Astrocyte (in vitro differentiated cells and primary cell): Measurements from ENCODE around the gene DUSP10. TPM values are rescaled to one million over a fixed set of nuclear protein-coding genes. Genes with fewer than 3 reads are reported as not detected.

Experiments used
- DNase-seq: peaks from one replicate; pipeline ENCODE4 v3.0.0-alpha.2; 2010; ENCODE audit warnings: low read depth
- FAIRE-seq: peaks from 2 replicates; lab custom pipeline; 2011; peaks lifted over from hg19 to GRCh38; lab: Jason Lieb, UNC
- H2AFZ ChIP-seq: 2 replicates; pipeline ENCODE4 v1.6.0; 2012; ENCODE audit warnings: low read depth, low read length, inconsistent platforms
- H3K27ac ChIP-seq: 2 replicates; pipeline ENCODE4 v1.5.1; 2011; ENCODE audit warnings: low read depth, low read length, inconsistent platforms
- H3K27me3 ChIP-seq: 2 replicates; pipeline ENCODE4 v1.6.0; 2011; ENCODE audit warnings: low read length, inconsistent platforms; ENCODE audit not compliant: insufficient read depth
- H3K36me3 ChIP-seq: 2 replicates; pipeline ENCODE4 v1.5.1; 2011; ENCODE audit warnings: low read length, inconsistent platforms; ENCODE audit not compliant: insufficient read depth
- H3K4me1 ChIP-seq: 2 replicates; pipeline ENCODE4 v1.5.1; 2011; ENCODE audit warnings: low read length, inconsistent platforms; ENCODE audit not compliant: insufficient read depth
- H3K4me2 ChIP-seq: 2 replicates; pipeline ENCODE4 v1.6.0; 2012; ENCODE audit warnings: low read length, inconsistent platforms
- H3K4me3 ChIP-seq: 2 replicates; pipeline ENCODE4 v1.5.1; 2011; ENCODE audit warnings: low read depth, mild to moderate bottlenecking, low read length, inconsistent platforms; ENCODE audit not compliant: insufficient read depth
- H3K79me2 ChIP-seq: 2 replicates; pipeline ENCODE4 v1.6.0; 2012; ENCODE audit warnings: mild to moderate bottlenecking, low read length, inconsistent platforms; ENCODE audit not compliant: insufficient read depth
- H3K9ac ChIP-seq: 2 replicates; pipeline ENCODE4 v1.6.0; 2012; ENCODE audit warnings: mild to moderate bottlenecking, low read length, inconsistent platforms
- H3K9me3 ChIP-seq: 2 replicates; pipeline ENCODE4 v1.5.1; 2012; ENCODE audit warnings: low read depth, mild to moderate bottlenecking, low read length, inconsistent platforms; ENCODE audit not compliant: insufficient read depth
- H4K20me1 ChIP-seq: 2 replicates; pipeline ENCODE4 v1.6.0; 2012; ENCODE audit warnings: low read length, inconsistent platforms; ENCODE audit not compliant: insufficient read depth
- H3K27ac Mint-ChIP-seq: one replicate; pipeline ENCODE4 v1.8.0; 2021; ENCODE audit warnings: mild to moderate bottlenecking, mixed read lengths; ENCODE audit not compliant: unreplicated experiment
- H3K27me3 Mint-ChIP-seq: one replicate; pipeline ENCODE4 v1.8.0; 2021; ENCODE audit warnings: low read depth, mixed read lengths; ENCODE audit not compliant: unreplicated experiment
- H3K36me3 Mint-ChIP-seq: one replicate; pipeline ENCODE4 v1.8.0; 2021; ENCODE audit warnings: low read depth, mixed read lengths; ENCODE audit not compliant: unreplicated experiment
- H3K4me1 Mint-ChIP-seq: one replicate; pipeline ENCODE4 v1.8.0; 2021; ENCODE audit warnings: low read depth, mixed read lengths; ENCODE audit not compliant: unreplicated experiment
- H3K4me3 Mint-ChIP-seq: one replicate; pipeline ENCODE4 v1.8.0; 2021; ENCODE audit warnings: mild to moderate bottlenecking, moderate library complexity, mixed read lengths; ENCODE audit not compliant: unreplicated experiment
- H3K9me3 Mint-ChIP-seq: one replicate; pipeline ENCODE4 v1.8.0; 2021; ENCODE audit warnings: mild to moderate bottlenecking, mixed read lengths; ENCODE audit not compliant: unreplicated experiment
- CTCF ChIP-seq: IDR thresholded peaks from 2 replicates; pipeline ENCODE4 v1.5.1; 2011; ENCODE audit warnings: low read depth, mild to moderate bottlenecking, inconsistent platforms, low read length, moderate library complexity; ENCODE audit not compliant: insufficient read depth
- EZH2 ChIP-seq: IDR thresholded peaks from 2 replicates; pipeline ENCODE4 v1.6.1; 2012; ENCODE audit warnings: mild to moderate bottlenecking, low read length, inconsistent platforms; ENCODE audit not compliant: insufficient read depth
- total RNA-seq: library from RNA; stranded (reverse); gene quantifications from 2 replicates; pipeline ENCODE4 v1.2.1, GENCODE V29; 2021

The DUSP10 gene
- total RNA-seq, 1 donor from 2014 or later: 45.8 TPM

GRCh38 chr1:221765527-221765926 lies 23.6 kb upstream of the DUSP10 start:
- H3K27me3 ChIP-seq: no peaks in the 10 kb centered on the region
- peaks cover 3% of the 10 kb centered on the region for H3K4me1 Mint-ChIP-seq
- DNase-seq: no peak
- H3K9ac ChIP-seq: no peak overlapping the region
- H3K79me2 ChIP-seq: no peaks in the 10 kb centered on the region
- H3K9me3 Mint-ChIP-seq: no peaks in the 10 kb centered on the region
- no peaks in the 10 kb centered on the region for H3K9me3 ChIP-seq
- H3K27ac Mint-ChIP-seq: no peak overlapping the region
- H4K20me1 ChIP-seq: no peaks in the 10 kb centered on the region
- TF ChIP-seq CTCF: no peak
- TF ChIP-seq EZH2: no peak
- H3K36me3 Mint-ChIP-seq: no peaks in the 10 kb centered on the region
- no peak overlapping the region for H3K4me2 ChIP-seq
- H3K27me3 Mint-ChIP-seq: peaks cover 3% of the 10 kb centered on the region
- H3K4me1 ChIP-seq: no peaks in the 10 kb centered on the region
- no peak overlapping the region for H3K27ac ChIP-seq
- H2AFZ ChIP-seq: no peak overlapping the region
- no peak for FAIRE-seq
- H3K36me3 ChIP-seq: no peaks in the 10 kb centered on the region
- no peak overlapping the region for H3K4me3 ChIP-seq
- H3K4me3 Mint-ChIP-seq: no peak overlapping the region

DNA sequence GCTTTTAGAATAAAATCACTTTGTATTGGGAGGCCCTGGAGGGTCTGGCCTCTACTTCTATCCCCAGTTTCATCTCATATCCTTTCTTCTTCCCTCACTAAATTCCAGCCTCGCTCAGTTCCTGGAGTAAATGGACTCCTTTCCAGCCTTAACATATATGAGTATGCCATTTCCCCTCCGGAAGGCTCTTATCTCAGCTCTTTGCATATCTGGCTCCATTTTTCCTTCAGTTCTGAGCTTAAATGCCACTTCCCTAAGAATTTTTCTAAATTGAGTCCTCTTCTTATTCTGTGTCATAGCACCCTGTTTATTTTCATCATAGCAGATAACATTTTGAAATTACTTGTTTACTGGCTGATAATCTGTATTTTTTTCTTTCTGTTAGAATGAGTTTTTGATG lies 20.2 kb upstream of the DUSP10 start:
- Mint-ChIP-seq H3K9me3 (no peaks in the 10 kb centered on the region), H3K36me3 (no peaks in the 10 kb centered on the region), H3K27ac (no peak overlapping the region), H3K4me1 (peaks cover 3% of the 10 kb centered on the region), H3K27me3 (peaks cover 6% of the 10 kb centered on the region), H3K4me3 (no peak overlapping the region)
- TF ChIP-seq EZH2 (no peak), CTCF (no peak)
- H3K79me2 ChIP-seq: no peaks in the 10 kb centered on the region
- no peaks in the 10 kb centered on the region for H3K27me3 ChIP-seq
- FAIRE-seq: no peak
- H3K9me3 ChIP-seq: no peaks in the 10 kb centered on the region
- H3K4me1 ChIP-seq: peaks cover 9% of the 10 kb centered on the region
- DNase-seq: no peak
- H3K27ac ChIP-seq: no peak overlapping the region
- H3K4me3 ChIP-seq: no peak overlapping the region
- no peak overlapping the region for H3K4me2 ChIP-seq
- no peak overlapping the region for H2AFZ ChIP-seq
- no peaks in the 10 kb centered on the region for H3K36me3 ChIP-seq
- H4K20me1 ChIP-seq: no peaks in the 10 kb centered on the region
- H3K9ac ChIP-seq: no peak overlapping the region

GRCh38 chr1:221761354-221762002 lies 19.6 kb upstream of the DUSP10 start:
- Mint-ChIP-seq H3K27me3 (peaks cover 6% of the 10 kb centered on the region), H3K9me3 (no peaks in the 10 kb centered on the region), H3K4me1 (peaks cover 3% of the 10 kb centered on the region), H3K27ac (no peak overlapping the region), H3K4me3 (no peak overlapping the region), H3K36me3 (no peaks in the 10 kb centered on the region)
- no peaks in the 10 kb centered on the region for H4K20me1 ChIP-seq
- no peak overlapping the region for H3K27ac ChIP-seq
- DNase-seq (no peak), FAIRE-seq (no peak)
- no peak overlapping the region for H3K4me2 ChIP-seq
- no peak overlapping the region for H2AFZ ChIP-seq
- no peak overlapping the region for H3K9ac ChIP-seq
- H3K4me3 ChIP-seq: no peak overlapping the region
- peaks cover 9% of the 10 kb centered on the region for H3K4me1 ChIP-seq
- TF ChIP-seq CTCF: no peak
- no peak for TF ChIP-seq EZH2
- no peaks in the 10 kb centered on the region for H3K27me3 ChIP-seq
- no peaks in the 10 kb centered on the region for H3K36me3 ChIP-seq
- no peaks in the 10 kb centered on the region for H3K9me3 ChIP-seq
- no peaks in the 10 kb centered on the region for H3K79me2 ChIP-seq
